ENCODE data around the gene COPA.

DNA sequence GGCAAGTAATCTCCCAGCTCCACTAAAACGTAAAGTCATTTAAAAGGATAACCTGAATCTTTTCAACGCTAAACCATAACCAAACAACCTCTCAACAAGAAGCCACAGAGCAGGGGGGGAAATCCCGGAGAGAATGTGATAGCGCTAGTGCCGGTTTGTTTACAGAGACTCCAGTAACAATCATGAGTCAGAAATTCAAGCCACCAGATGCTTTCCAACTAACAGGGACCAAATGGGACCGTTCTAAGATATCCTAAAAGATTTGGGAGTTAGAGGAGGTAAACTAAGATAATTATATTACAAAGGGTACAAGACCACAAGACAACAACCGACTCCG is 81.5 kb downstream of the COPA start:
- TF ChIP-seq POLR2AphosphoS5 (IDR thresholded peaks at IDR 0.05; ENCODE audit: borderline replicate concordance, low read depth, low read length) (no peak), FOXP2 (optimal IDR thresholded peaks at IDR 0.05; ENCODE audit: control extremely low read depth, extremely low read length, insufficient read depth) (no peak), EZH2 (IDR thresholded peaks at IDR 0.05) (no peak)
